HCT116 (cell line): Measurements from ENCODE around the gene ZNF385A.

Experiments used
- EZH2 ChIP-seq: fragments of 200-600 bp; sonication (generic); IDR thresholded peaks from 2 replicates; pipeline ENCODE4 v1.6.1; 2017; ENCODE audit warnings: antibody characterized with exemption, mixed run types
- JUND ChIP-seq: IDR thresholded peaks from 2 replicates; pipeline ENCODE4 v1.6.1; 2012
- POLR2A ChIP-seq: IDR thresholded peaks from 2 replicates; pipeline ENCODE4 v1.7.0; 2011; ENCODE audit warnings: borderline replicate concordance; ENCODE audit not compliant: insufficient read depth, insufficient read length; ENCODE audit errors: extremely low read depth
- POLR2AphosphoS5 ChIP-seq: IDR thresholded peaks from 2 replicates; pipeline ENCODE4 v1.6.1; 2011; ENCODE audit warnings: mild to moderate bottlenecking, low read depth, low read length, moderate library complexity
- RAD21 ChIP-seq: IDR thresholded peaks from 2 replicates; pipeline ENCODE4 v1.6.1; 2012; ENCODE audit warnings: low read depth, mild to moderate bottlenecking
- TCF7L2 ChIP-seq: IDR thresholded peaks from 2 replicates; pipeline ENCODE4 v1.7.0; 2011; ENCODE audit warnings: borderline replicate concordance, inconsistent platforms; ENCODE audit not compliant: insufficient read depth, insufficient read length; ENCODE audit errors: extremely low read depth
- ZFX ChIP-seq: fragments of 450-650 bp; IDR thresholded peaks from 2 replicates; pipeline ENCODE4 v1.6.1; 2017
- ZNF274 ChIP-seq: fragments of 200-500 bp; sonication (Bioruptor generic); IDR thresholded peaks from 2 replicates; pipeline ENCODE4 v1.6.1; 2014; ENCODE audit warnings: mild to moderate bottlenecking, low read depth, low read length, inconsistent platforms
- TF ChIP-seq, protein P1 (sequence below), 3 experiments: fragments of 200-600 bp in 1 of 3; sonication (generic) in 1 of 3; IDR thresholded peaks in 2 of 3; conservative IDR thresholded peaks in 1 of 3; 2 replicates each; pipeline ENCODE4 v1.5.1; 2012 to 2017; ENCODE audit warnings: low read depth in 2 of 3, low read length in 2 of 3, antibody characterized with exemption in 1 of 3, borderline replicate concordance in 1 of 3, control low read depth in 1 of 3, mild to moderate bottlenecking in 1 of 3, mixed read lengths in 1 of 3, mixed run types in 1 of 3, moderate library complexity in 1 of 3; ENCODE audit not compliant: insufficient read depth in 1 of 3
- TF ChIP-seq, protein P2 (sequence below): IDR thresholded peaks from 2 replicates; pipeline ENCODE4 v1.6.1; 2012
- TF ChIP-seq, protein P3 (sequence below): IDR thresholded peaks from 2 replicates; pipeline ENCODE4 v1.6.1; 2012; ENCODE audit warnings: low read depth

DNA sequence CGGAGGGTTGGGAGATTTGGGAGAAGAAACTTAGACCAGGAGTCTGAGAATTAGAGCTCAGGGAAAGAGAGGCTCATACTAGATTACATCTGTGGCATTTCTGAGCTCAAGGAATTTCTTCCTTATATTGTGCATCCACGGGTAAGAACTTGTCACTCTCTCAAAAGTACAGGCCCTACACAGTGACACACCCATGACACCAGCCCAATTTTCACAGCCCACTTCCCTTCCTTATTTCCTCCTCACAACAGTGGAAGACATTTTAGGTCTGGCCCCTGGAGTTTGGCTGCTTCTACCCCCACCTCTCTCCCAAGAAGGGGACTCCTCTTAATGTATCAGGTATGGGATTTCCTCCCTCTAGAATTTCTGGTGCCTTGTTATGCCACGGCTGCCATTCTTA lies 9.2 kb upstream of the ZNF385A start:
- TF ChIP-seq, protein P1, sequence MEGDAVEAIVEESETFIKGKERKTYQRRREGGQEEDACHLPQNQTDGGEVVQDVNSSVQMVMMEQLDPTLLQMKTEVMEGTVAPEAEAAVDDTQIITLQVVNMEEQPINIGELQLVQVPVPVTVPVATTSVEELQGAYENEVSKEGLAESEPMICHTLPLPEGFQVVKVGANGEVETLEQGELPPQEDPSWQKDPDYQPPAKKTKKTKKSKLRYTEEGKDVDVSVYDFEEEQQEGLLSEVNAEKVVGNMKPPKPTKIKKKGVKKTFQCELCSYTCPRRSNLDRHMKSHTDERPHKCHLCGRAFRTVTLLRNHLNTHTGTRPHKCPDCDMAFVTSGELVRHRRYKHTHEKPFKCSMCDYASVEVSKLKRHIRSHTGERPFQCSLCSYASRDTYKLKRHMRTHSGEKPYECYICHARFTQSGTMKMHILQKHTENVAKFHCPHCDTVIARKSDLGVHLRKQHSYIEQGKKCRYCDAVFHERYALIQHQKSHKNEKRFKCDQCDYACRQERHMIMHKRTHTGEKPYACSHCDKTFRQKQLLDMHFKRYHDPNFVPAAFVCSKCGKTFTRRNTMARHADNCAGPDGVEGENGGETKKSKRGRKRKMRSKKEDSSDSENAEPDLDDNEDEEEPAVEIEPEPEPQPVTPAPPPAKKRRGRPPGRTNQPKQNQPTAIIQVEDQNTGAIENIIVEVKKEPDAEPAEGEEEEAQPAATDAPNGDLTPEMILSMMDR (IDR thresholded peaks at IDR 0.05 in 2 of 3, conservative IDR thresholded peaks at IDR 0.05 in 1 of 3; ENCODE audit: borderline replicate concordance in 1 of 3, insufficient read depth in 1 of 3, low read depth in 2 of 3, low read length in 2 of 3), result no peak
- TF ChIP-seq POLR2A (no peak), POLR2AphosphoS5 (no peak), EZH2 (no peak), ZNF274 (no peak), RAD21 (no peak), JUND (no peak), ZFX (no peak), TCF7L2 (no peak)
- TF ChIP-seq, protein P2, sequence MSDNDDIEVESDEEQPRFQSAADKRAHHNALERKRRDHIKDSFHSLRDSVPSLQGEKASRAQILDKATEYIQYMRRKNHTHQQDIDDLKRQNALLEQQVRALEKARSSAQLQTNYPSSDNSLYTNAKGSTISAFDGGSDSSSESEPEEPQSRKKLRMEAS, result no peak
- TF ChIP-seq, protein P3, sequence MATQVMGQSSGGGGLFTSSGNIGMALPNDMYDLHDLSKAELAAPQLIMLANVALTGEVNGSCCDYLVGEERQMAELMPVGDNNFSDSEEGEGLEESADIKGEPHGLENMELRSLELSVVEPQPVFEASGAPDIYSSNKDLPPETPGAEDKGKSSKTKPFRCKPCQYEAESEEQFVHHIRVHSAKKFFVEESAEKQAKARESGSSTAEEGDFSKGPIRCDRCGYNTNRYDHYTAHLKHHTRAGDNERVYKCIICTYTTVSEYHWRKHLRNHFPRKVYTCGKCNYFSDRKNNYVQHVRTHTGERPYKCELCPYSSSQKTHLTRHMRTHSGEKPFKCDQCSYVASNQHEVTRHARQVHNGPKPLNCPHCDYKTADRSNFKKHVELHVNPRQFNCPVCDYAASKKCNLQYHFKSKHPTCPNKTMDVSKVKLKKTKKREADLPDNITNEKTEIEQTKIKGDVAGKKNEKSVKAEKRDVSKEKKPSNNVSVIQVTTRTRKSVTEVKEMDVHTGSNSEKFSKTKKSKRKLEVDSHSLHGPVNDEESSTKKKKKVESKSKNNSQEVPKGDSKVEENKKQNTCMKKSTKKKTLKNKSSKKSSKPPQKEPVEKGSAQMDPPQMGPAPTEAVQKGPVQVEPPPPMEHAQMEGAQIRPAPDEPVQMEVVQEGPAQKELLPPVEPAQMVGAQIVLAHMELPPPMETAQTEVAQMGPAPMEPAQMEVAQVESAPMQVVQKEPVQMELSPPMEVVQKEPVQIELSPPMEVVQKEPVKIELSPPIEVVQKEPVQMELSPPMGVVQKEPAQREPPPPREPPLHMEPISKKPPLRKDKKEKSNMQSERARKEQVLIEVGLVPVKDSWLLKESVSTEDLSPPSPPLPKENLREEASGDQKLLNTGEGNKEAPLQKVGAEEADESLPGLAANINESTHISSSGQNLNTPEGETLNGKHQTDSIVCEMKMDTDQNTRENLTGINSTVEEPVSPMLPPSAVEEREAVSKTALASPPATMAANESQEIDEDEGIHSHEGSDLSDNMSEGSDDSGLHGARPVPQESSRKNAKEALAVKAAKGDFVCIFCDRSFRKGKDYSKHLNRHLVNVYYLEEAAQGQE, result no peak
